HG02588 (cell line): ENCODE results near the gene ZNF638.
"Not testable (repeated sequence)": the region's sequence is repeated elsewhere in the genome, so short reads cannot be mapped to it uniquely, and the experiment has no call there.

Experiments used
- ATAC-seq: cut with Tn5 transposase; IDR thresholded peaks from one replicate; pipeline ENCODE4 v1.9.1; 2021; ENCODE audit warnings: mild to moderate bottlenecking, moderate library complexity; ENCODE audit not compliant: unreplicated experiment

ZNF638 gene, protein sequence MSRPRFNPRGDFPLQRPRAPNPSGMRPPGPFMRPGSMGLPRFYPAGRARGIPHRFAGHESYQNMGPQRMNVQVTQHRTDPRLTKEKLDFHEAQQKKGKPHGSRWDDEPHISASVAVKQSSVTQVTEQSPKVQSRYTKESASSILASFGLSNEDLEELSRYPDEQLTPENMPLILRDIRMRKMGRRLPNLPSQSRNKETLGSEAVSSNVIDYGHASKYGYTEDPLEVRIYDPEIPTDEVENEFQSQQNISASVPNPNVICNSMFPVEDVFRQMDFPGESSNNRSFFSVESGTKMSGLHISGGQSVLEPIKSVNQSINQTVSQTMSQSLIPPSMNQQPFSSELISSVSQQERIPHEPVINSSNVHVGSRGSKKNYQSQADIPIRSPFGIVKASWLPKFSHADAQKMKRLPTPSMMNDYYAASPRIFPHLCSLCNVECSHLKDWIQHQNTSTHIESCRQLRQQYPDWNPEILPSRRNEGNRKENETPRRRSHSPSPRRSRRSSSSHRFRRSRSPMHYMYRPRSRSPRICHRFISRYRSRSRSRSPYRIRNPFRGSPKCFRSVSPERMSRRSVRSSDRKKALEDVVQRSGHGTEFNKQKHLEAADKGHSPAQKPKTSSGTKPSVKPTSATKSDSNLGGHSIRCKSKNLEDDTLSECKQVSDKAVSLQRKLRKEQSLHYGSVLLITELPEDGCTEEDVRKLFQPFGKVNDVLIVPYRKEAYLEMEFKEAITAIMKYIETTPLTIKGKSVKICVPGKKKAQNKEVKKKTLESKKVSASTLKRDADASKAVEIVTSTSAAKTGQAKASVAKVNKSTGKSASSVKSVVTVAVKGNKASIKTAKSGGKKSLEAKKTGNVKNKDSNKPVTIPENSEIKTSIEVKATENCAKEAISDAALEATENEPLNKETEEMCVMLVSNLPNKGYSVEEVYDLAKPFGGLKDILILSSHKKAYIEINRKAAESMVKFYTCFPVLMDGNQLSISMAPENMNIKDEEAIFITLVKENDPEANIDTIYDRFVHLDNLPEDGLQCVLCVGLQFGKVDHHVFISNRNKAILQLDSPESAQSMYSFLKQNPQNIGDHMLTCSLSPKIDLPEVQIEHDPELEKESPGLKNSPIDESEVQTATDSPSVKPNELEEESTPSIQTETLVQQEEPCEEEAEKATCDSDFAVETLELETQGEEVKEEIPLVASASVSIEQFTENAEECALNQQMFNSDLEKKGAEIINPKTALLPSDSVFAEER (N-terminal part only)

DNA sequence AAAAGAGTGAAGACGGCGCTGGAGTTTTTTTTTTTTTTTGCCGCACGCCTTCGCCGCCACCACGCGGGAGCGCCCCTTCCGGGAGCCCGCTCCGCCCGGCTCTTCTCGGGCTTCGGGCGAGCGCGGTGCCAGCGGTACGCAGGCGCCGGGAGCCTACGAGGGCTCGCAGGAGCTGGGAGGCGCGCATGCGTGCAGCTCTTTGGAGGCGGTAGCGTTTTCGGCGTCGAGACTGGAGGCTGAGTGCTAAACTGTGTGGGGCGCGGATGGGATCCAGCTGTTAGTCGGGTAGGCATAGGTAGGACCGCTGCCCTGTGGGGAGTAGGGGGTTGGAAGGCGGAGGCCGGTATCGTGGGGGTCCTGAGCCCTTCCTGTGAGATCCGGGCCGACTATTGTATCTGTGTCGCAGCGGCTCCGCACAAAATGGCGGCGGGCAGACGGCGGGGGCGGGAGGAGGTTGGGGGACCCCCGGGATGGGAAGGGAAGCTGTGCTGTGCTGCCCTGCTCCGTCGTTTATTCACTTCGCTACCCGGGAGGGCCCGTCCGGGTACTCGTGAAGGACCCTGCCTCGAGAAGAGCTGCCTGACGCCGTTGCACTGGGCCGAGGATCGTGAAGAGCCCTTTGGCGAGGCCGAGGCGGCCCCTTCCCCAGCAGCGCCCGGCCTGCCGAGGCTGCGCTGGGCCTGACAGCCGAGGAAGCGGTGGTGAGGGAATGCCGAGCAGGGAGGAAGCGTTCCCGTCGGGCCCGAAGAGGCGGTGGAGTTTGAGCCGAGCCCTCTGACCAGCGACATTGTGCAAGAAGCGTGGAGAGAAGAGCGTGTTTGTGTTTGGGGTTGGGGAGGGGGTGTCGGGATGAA lies at the start of gene ZNF638:
Gene ZNF638, plus strand, starts transcription at position 202 of the 854 bp plus-strand sequence. CDS start 17,173 bp downstream, outside the sequence.
- ATAC-seq: peak; percentile 97

DNA sequence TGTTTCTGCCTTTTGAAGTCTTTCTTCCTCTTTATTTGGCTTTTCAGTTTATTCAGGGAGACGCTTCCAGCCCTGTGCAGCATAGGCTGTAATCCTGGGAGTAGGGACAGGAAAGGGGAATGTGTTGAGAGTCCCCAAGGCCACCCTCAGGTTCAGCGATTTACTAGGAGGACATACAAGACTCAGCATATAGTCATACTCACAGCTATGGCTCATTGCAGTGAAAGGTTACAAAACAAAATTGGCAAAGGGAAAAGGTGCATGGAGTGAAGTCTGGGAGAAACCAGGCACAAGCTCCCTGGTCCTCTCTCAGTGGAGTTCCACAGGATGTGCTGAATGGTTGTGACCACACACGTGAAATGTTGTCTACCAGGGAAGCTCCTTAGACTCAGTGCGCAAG lies 49.6 kb upstream of the ZNF638 start:
- no peak for ATAC-seq

DNA sequence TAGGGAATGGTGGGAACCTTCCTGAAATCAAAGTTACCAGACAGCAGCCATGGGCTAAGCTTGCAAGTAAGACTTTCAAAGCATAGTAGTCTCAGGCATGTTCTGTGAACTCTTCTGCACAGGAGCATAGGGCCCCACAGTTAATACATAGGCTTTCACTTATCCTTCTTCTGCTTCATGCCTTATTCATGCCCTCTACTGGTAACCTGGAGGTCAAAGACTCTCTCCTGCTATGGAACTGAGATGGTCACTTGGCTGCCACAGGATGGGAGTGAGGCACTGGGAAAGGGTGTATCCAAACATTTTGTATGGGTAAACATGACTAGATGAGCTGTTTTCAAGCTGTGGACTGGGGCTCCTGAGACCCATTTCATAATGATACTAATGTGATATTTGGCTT lies 49.1 kb upstream of the ZNF638 start:
- ATAC-seq: no peak

DNA sequence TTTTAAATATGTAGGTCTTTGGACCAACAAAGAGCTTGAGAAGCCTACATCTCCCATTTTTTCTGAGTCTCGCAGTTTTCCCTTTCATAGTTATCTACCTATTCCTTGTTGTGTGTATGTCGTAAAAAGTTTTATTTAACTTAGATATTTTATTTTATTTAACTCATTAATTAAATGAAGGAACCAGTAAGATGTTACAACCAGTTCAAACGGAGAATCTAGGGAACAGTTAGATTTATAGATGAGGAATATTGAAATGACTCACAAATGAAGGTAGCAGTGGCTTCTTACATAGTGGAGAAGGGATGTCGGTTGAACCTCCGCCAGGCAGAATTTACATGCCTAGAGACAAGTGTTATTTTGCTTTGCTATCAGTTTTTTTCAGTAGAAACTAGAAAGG lies 48.5 kb upstream of the ZNF638 start:
- ATAC-seq: no peak

DNA sequence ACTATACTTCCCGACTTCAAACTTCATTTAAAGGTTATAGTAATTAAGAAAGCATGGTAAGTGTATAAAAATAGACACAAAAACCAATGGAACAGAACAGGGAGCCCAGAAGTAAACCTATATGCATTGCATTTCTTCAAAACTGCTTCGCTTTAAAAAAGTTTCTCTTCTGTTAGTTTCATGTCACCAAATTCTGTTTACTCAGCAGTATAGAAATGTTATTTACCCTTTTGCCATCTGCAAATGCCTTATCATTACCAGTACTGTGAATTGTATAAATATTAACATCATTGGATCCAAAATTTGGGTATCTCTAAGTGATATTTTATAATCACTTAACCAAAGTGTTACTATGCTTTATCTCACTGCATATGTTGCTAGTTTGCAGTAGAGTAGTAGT lies 45.9 kb upstream of the ZNF638 start:
- ATAC-seq: no peak

DNA sequence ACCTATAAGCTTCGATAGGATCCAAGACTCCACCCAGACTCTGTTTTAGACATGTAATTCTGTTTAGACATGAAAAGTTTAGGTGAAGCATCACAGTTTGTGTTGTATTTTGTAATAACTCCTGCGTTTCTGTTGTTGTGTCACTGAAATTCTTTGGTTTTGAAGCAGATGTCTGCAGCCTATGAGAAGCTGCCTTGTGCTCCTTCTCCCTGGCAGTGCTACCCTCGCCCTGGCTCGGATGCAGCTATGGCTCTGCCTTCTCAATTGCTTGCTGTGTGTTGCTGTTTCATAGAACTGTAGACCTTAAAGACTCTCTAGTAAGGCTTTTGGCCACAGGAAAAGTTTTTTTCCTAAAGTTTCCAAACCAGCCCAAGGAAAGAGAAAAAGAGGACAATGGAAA lies 40.2 kb upstream of the ZNF638 start:
- no peak for ATAC-seq

DNA sequence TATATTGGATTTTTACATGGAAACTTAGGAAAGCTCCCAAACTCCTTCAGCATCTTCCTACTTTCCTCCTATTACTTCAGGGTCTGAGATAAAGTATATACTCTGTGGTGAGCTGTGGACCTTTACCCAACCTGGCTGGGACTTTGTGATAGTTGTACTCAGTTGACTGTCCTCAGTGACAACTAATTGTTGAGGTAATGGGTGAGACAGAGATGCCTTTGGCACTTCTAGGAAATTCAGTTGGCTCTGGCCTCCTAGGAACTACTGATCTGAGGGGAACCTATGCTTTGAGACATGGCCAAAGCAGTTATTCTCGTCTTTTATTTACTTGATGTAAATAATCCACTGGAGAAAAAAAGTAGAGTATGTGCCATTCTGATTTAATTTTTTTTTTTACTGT lies 39.4 kb upstream of the ZNF638 start:
- ATAC-seq: no peak

DNA sequence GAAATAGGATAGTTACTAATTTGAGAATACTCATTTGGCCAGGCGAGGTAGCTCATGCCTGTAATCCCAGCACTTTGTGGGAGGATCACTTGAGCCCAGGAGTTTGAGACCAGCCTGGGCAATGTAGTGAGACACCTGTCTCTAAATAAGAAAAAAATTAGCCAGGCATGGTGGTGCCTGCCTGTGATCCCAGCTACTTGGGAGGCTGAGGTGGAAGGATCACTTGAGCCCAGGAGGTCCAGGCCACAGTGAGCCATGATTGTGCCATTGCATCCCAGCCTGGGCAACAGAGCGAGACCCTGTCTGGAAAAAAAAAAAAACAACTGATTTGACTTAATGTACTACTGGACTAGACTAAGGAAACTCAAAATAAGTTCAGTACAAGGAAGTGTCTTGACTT lies 32.7 kb upstream of the ZNF638 start:
- ATAC-seq: no peak

DNA sequence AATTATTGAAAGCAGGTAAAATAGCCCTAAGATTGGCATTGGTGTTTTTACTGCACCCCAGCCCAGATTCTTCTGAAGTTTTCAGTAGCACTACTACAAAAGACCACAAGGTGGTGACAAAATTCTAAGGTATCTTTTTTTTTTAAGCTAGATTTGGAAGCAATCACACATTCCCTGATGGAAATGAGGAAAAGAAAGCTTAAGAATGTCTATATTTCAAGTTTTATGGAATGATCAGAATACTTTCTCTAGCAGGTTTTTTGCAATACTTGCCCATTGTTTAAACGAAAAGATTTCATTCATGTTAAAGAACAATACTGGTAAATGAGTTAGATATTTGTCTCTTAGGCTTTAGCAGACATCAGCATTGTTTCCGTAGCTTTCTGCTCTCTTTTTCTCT lies 32.1 kb upstream of the ZNF638 start:
- ATAC-seq: no peak

DNA sequence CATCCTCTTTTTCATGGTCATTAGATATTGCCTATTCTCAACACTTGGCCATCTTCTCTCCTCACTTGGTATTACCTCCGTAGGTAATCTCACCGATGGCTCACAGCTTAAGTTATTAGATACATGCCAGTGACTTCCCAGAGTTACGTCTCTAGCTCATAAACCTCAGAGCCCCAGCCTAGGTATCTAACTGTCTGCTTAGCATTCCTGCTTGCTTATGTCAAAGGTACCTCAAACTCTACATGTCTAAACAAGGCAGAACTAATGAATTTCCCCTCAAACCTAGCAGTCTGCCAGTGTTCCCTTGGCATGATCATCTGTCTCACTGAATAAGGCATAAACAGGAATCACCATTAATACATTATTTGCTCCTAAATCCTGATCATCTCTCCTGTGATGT lies 27.7 kb upstream of the ZNF638 start:
- ATAC-seq: no peak

DNA sequence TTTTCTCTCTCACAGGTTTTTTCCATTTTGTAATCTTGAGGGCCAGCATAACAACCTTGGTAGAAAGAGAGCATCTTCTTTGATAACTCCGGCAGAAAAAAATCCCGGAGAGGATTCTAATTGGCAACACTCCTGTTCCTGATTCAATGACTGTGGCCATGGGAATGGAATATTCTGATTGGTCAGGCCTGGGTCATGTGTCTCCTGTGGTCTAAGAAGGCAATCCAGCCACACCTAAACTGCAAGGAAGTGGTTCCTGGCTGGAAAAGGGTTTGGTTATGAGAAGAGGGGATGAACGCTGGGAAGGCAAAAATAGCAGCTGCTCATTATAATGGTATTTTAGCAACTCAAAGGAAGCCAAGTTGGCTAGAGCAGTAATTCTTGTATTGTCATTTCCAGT lies 24.8 kb upstream of the ZNF638 start:
- ATAC-seq: no peak

DNA sequence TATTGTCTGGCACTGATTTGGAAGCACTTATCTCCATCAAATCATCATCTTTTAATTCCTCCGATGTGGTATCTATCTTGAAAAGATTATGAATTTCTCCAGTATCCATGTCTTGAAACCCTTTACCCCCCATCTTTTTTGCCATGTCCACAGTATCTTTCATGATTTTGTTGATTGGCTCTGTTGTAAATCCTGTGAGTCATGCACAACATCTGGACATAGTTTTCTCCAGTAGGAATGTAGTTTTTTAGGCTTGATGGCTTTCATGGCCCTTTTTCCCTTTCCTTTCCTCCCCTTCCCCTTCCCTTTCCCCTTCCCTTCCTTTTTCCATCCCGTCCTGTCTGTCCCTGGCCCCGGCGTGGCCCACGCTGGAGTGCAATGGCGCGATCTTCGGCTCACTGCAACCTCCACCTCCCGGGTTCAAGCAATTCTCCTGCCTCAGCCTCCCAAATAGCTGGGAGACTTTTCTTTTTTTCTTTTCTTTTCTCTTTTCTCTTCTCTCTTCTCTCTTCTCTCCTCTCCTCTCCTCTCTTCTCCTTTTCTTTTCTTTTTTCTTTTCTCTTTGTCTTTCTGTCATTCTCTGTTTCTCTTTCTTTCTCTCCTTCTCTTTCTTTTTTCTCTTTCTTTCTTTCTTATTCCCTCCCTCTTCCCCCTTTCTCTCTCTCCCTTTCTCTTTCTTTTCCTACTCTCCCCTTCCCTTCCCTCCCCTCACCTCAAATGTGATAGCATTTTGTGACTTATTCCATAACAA lies 18.4 kb upstream of the ZNF638 start:
- no peak for ATAC-seq

DNA sequence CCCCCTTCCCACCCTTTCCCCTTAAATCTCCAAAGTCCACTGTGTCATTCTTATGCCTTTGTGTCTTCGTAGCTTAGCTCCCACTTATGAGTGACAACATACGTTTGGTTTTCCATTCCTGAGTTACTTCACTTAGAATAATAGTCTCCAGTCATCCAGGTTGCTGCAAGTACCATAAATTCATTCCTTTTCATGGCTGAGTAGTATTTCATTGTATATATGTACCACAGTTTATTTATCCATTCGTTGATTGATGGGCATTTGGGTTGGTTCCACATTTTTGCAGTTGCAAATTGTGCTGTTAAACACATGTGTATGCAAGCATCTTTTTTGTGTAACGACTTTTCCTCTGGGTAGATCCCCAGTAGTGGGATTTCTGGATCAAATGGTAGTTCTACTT lies 14.5 kb upstream of the ZNF638 start:
- ATAC-seq: no peak

DNA sequence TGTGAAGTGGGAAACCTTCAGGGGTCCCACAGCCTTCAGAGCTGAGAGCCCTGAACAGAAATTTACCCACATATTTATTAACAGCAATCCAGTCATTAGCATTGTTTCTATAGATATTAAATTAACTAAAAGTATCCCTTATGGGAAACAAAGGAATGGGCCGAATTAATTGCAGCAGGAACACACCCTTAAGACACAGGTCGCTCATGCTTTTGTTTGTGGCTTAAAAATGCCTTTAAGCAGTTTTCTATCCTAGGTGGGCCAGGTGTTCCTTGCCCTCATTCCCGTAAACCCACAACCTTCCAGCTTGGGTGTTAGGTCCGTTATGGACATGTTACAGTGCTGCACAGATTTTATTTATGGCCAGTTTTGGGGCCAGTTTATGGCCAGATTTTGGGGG lies 13.7 kb upstream of the ZNF638 start:
- not testable (repeated sequence) for ATAC-seq

DNA sequence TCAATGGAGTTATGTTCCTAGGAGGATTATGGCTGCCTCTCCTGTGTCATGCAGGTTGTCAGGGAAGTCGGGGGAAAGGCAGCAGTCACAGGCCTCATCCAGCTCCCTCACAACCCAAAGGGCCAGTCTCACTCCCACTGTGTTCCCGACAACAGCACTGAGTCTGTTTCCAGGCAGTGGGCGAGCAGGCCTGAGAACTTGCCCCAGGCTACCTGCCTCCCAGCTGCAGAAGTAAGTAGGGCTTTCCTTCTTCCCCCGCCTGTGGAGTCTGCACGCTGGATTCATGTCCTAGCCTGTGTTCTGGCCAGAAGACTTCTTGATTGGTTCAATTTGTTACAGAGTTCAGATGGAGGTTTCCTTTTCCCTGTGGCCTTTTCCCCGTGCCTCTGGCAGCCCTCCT lies 8.2 kb upstream of the ZNF638 start:
- no peak for ATAC-seq

DNA sequence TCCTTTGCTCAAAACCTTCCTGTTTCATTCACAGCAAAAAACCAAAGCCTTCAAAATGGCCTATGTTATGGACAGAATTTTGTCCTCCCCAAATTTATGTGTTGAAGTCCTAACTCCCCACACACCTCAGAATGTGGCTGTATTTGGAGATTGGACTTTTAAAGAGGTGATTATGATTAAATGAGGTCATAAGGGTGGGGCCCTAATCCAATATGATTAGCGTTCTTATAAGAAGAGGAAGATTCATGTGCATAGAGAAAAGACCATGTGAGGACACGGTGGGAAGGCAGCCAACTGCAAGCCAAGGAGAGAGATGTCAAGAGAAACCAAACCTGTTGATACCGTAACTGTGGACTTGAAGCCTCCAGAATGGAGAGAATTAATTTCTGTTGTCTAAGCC lies 4.6 kb upstream of the ZNF638 start:
- ATAC-seq: no peak

DNA sequence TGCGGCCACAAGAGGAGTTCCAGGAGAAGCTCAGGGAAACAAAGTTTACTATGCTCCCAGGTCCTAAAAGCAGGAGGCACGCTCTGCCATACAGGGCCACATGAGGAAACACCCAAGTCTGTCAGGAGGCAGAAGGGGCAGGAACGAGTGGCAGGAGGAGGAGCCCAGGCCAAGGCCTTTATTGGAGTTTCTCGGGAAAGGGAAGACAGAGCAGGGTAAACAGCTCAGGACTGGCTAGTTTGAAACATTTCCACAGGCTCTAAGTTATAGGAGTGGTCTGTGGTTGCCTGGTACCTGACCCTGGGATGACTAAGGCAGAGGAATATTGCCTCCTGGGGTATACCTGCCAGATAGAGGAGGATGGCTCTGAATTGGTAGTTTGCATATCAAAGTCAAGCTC lies 3.7 kb upstream of the ZNF638 start:
- ATAC-seq: no peak

DNA sequence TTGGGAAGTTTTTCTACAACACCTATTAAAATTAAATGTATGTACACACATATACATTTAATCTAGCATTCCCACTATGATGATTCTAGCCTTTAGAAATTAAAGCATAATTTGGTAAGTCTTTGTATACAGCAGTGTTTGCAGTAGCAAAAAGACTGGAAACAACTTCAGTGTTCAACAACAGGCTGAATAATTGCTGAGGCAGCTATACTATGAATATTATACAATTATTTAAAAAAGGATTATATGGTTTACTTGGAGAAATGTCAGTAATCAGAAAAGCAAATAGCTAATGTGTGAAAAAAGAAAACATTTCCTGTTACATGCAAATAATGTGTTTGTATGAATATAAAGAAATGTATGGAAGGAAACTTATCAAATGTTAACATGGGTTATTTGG lies 1.4 kb upstream of the ZNF638 start:
- no peak for ATAC-seq

DNA sequence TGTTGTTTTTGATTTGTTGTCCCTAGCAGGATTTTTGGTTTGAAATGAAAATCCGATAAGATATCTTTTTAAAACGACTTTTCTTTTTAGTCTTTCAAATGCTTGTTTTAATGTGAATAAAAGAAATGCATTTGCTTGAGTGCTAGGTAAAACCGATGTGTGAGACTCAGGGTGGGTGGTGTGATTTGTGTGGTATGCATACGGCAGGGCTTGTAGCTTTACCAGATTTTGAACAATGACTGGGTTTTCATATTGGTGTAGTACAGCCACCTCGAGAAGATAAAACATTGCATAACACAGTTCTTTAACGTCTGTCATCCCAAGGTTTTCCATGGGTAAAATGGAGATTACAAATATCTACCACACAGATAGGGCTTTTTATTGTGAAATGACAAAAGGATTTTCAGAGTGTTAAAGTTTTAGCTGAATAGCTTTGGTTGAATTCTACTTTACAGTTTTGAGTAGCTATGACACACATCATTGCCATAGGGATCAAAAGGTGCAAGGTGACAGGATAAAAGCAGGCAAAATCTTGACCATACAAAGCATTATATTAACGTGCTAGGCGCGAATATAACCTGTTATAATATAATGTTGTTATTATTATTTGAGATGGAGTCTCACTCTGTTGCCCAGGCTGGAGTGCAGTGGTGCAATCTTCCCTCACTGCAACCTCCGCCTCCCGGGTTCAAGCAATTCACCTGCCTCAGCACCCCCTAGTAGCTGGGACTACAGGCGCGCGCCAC lies 824 bp upstream of the ZNF638 start:
- ATAC-seq: no peak
